Limb (tissue), 2 donors: Measurements from ENCODE around the gene KLK14.

Experiments
- DNase-seq, 2 donors: peaks; one replicate each; pipeline ENCODE4 v3.0.0-alpha.2; 2016; ENCODE audit errors: extremely low spot score in 2 of 2

The KLK14 gene

GRCh38 chr19:51047031-51047335, 35.7 kb downstream of the KLK14 start:
- DNase-seq: no peak

- no peak for DNase-seq
Observed at GRCh38 chr19:51044327-51044726, 38.4 kb downstream of the KLK14 start.

GRCh38 chr19:51043497-51043896, 39.2 kb downstream of the KLK14 start:
- no peak for DNase-seq

- no peak for DNase-seq
Observed at GRCh38 chr19:51040151-51040550, 42.5 kb downstream of the KLK14 start.

- no peak for DNase-seq
Observed at GRCh38 chr19:51036519-51036918, 46.2 kb downstream of the KLK14 start.

GRCh38 chr19:51034704-51035103, 48.0 kb downstream of the KLK14 start, which contains the start of gene KLK12:
Gene KLK12 (minus strand): TSS chr19:51035002. CDS start chr19:51034621, 381 bp downstream.
- no peak for DNase-seq

GRCh38 chr19:51031880-51032225, 50.8 kb downstream of the KLK14 start:
- no peak for DNase-seq

- DNase-seq: no peak
Observed at GRCh38 chr19:51031220-51031879, 51.3 kb downstream of the KLK14 start.

GRCh38 chr19:51030631-51031030, 52.1 kb downstream of the KLK14 start:
- no peak for DNase-seq

- DNase-seq: no peak
Observed at GRCh38 chr19:51029718-51030117, 53.0 kb downstream of the KLK14 start.
